K562 treated with DMSO at 1 percent for 12 hours (cell line): ENCODE data around the gene STARD8. TPM values are rescaled to one million over a fixed set of nuclear protein-coding genes. Genes with fewer than 3 reads are reported as not detected.

Experiments
- total RNA-seq: library from RNA; unstranded; fragments of 300-600 nt; gene quantifications from 2 replicates; pipeline ENCODE4 v1.2.3, GENCODE V29; 2022; ENCODE audit not compliant: insufficient read depth

Gene STARD8
- total RNA-seq, result 9.6 and 17.0 TPM in 2 replicates

DNA sequence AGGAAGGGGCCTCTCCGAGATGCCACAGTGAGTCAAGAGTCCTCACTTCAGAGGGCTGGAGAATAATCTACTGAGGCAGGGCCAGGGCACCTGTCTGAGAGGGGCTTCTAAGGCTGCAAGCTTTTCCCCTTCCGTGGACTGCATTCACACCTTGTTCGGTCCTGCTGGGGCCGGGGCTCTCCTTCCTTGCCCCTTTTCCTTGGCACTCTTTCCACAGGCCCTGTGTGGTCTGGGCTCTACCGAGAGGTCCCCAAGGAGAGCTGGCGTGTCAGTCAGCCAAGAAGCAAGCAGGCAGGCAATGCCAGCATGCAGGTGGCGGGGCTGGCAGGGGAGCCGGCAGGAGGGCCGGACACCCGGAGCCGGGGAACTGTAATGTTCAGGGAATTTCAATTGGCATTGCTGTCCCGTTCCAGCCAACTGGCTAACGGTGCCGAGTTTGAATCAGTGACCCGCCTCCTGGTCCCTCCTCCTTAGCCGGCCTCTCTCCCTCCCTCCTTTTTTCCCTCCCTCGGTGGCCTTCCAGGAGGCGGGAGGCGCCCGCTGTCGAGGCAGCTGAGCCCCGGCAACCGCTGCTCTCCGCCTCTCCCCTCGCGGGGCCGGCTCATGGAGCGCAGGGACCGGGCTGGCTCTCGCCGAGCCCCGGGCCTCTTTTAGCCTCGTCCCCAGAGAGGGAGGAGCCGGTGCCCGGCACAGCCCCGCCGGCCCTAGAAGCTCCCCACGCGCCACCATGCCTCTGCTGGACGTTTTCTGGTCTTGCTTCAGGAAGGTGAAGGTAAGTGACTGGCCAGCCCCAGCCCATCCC, at the start of gene STARD8:
Gene STARD8 (plus strand): TSS at position 511 of the 802 bp plus-strand sequence. CDS start 217 bp downstream, at position 728.

Other genes starting within 250 kb of the STARD8 start
- 0.52 and 5.6 TPM in 2 replicates for gene OPHN1, start 214.2 kb upstream of the STARD8 start, total RNA-seq
- 9.5 and 14.4 TPM in 2 replicates for gene YIPF6, start 148.6 kb upstream of the STARD8 start, total RNA-seq
- 0.63 and 2.0 TPM in 2 replicates for gene EFNB1, start 181.4 kb downstream of the STARD8 start, total RNA-seq